Activated T-cell treated with anti-CD3 and anti-CD28 coated beads, Interleukin-2, amount 50 U/mL, for 24 hours (primary cell): Measurements from ENCODE around the gene ZNF814.
A peak's percentile ranks its signal among the peaks of the same experiment; 100 is the strongest.
"Not testable (repeated sequence)": the region's sequence is repeated elsewhere in the genome, so short reads cannot be mapped to it uniquely, and the experiment has no call there.

Experiments
- DNase-seq: peaks from one replicate; pipeline ENCODE4 v3.0.0-alpha.2; 2020
- H3K27ac Mint-ChIP-seq: 2 replicates; pipeline ENCODE4 v1.8.0; 2020; ENCODE audit warnings: mild to moderate bottlenecking, mixed read lengths
- H3K27me3 Mint-ChIP-seq: 2 replicates; pipeline ENCODE4 v1.8.0; 2020; ENCODE audit warnings: mixed read lengths
- H3K36me3 Mint-ChIP-seq: 2 replicates; pipeline ENCODE4 v1.8.0; 2020; ENCODE audit warnings: low read depth, mixed read lengths
- H3K4me1 Mint-ChIP-seq: 2 replicates; pipeline ENCODE4 v1.8.0; 2020; ENCODE audit warnings: low read depth, mixed read lengths
- H3K4me3 Mint-ChIP-seq: 2 replicates; pipeline ENCODE4 v1.8.0; 2020; ENCODE audit warnings: mild to moderate bottlenecking, moderate library complexity, mixed read lengths
- H3K9me3 Mint-ChIP-seq: 2 replicates; pipeline ENCODE4 v1.8.0; 2020; ENCODE audit warnings: mixed read lengths

Gene ZNF814

DNA sequence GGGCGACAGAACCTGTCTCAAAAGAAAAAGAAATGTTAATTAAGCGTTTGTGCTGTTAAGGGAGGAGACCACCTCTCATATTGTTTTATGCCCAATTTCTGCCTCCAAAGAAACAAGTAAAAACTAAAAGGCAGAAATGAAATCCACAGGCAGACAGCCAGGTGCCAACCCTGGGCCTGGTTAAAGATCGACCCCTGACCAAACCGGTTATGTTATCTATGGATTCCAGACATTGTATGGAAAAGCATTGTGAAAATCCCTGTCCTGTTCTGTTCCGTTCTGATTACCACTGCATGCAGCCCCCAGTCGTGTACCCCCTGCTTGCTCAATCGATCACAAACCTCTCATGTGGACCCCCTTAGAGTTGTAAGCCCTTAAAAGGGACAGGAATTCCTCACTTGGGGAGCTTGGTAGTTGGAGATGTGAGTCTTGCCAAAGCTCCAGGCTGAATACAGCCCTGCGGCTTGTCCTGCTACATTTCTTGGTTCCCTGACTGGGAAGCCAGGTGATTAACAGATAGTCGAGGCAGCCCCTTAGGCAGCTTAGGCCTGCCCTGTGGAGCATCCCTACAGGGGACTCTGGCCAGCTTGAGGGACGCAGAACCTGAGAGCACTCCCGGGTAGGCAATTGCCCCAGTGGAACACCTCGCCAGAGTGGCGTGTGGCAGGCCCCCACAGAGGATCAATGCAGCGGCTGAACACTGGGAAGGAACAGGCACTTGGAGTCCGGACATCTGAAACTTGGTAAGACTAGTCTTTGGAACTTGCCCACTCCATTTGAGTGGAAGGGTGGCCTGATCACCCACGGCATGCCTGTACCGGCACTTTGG is 73.4 kb downstream of the ZNF814 start:
- no peaks in the 10 kb centered on the region for H3K27me3 Mint-ChIP-seq
- DNase-seq = no peak
- peak overlapping the region; percentile 93 for H3K4me3 Mint-ChIP-seq
- H3K27ac Mint-ChIP-seq = peak overlapping the region; percentile 92
- H3K36me3 Mint-ChIP-seq = peaks cover 47% of the 10 kb centered on the region
- H3K9me3 Mint-ChIP-seq = no peaks in the 10 kb centered on the region
- peaks cover 45% of the 10 kb centered on the region for H3K4me1 Mint-ChIP-seq

DNA sequence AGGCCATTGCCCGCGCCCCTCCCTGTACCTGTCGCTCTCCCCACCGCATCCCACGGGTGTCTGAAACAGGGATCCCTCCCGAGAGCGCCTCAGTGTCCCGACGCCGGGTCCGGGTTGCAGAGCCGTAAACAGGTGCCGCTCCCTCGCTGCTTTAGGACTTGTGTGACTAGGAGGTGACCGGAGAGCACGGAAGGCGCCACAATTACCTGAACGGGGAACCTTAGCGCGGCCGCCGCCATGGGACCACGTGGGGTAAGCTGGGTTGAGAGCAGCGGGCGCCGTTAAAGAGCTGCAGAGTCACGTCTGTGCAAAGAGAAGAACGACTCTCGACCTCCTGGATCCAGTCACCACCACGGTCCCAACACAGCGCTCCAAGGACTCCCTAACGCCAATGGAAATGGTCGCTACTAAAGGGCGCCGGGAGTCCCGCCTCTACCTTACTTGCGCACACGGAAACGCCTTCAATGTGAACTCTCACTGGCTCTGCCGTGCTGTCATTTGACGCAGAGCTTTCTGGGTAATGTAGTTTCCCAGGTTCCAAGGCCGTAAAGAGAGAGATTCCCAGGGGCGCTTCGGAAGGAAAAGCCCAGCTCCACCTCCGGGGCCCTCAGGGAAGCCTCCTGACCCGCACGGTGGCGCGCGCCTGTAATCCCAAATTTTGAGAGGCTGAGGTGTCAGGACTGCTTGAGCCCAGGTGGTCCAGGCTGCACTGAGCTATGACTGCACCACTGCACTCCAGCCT is 74.2 kb downstream of the ZNF814 start, which contains the start of gene ZNF552:
Gene ZNF552, minus strand, starts transcription at position 409 of the 742 bp plus-strand sequence. Its CDS starts 170 bp downstream, at position 239.
- no peaks in the 10 kb centered on the region for H3K9me3 Mint-ChIP-seq
- no peaks in the 10 kb centered on the region for H3K27me3 Mint-ChIP-seq
- H3K36me3 Mint-ChIP-seq = peaks cover 47% of the 10 kb centered on the region
- peak within 1 kb of the TSS; percentile 93 for H3K4me3 Mint-ChIP-seq
- peak; percentile 79 for DNase-seq
- H3K27ac Mint-ChIP-seq = peak within 1 kb of the TSS; percentile 92
- H3K4me1 Mint-ChIP-seq = peaks cover 46% of the 10 kb centered on the region

GRCh38 chr19:57813919-57814504 is 74.8 kb downstream of the ZNF814 start:
- peak overlapping the region; percentile 92 for H3K27ac Mint-ChIP-seq
- no peak for DNase-seq
- H3K9me3 Mint-ChIP-seq = no peaks in the 10 kb centered on the region

DNA sequence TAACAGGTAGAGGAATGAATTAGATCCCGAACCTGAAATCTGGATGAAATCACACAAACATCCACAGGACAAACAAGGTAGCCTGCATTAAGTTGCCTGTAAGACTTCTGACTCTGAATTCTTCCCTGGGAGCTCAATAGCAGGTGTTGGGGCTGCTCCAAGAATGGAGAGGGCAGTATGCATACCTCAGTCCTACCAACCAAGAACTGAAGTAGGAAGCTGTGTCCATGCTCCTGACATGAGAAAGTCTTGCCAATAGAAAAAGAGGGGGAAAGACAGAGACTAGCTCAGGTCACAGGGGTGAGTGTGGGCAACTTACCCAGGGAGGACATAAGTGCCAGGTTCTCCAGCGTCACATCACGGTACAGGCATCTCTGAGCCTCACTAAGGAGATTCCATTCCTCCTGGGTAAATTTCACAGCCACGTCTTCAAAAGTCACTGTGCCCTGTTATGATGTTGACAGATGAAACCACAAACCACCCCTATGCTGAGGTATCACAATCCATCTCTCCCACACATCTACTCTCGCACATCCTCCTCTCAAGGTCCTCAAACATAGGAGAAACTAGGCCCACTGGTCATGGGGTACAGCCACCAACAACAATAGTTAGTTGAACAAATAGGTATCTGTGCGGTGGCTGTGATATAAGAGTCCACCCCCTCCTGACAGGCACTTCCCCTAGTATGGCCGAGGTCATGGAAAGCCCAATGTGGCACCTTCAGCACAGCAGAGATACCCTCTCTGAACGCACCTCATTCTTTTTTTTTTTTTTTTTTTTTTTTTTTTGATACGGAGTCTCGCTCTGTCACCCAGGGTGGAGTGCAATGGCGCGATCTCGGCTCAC is 75.6 kb downstream of the ZNF814 start:
- H3K4me3 Mint-ChIP-seq = peak overlapping the region; percentile 93
- H3K27ac Mint-ChIP-seq = peak overlapping the region; percentile 81
- H3K4me1 Mint-ChIP-seq = peaks cover 44% of the 10 kb centered on the region
- H3K9me3 Mint-ChIP-seq, H3K27me3 Mint-ChIP-seq: not testable (repeated sequence)
- H3K36me3 Mint-ChIP-seq = peaks cover 58% of the 10 kb centered on the region
- DNase-seq = peak; percentile 41

More at GRCh38 chr19:57813919-57814504, 74.8 kb downstream of the ZNF814 start:
- Mint-ChIP-seq H3K4me1 (peaks cover 50% of the 10 kb centered on the region), H3K4me3 (peak overlapping the region; percentile 93), H3K36me3 (peaks cover 50% of the 10 kb centered on the region), H3K27me3 (no peaks in the 10 kb centered on the region)

DNA sequence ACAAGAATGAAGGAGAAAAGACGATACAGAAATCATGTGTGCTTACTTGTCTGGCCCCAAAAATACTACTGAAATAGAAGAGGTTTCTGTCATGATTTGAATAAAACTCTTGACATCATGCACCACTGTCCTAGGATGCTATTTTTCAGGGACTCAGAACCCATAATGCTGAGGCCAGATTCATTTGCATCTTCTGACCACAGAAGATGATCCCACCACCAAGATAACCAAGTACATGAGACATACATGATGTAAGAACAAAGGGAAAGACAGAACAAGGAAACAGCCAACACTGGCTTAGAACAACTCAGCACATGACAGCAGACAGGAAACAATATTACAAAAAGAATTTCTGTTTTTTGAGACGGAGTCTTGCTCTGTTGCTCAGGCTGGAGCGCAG is 76.6 kb downstream of the ZNF814 start:
- Mint-ChIP-seq H3K9me3 (no peaks in the 10 kb centered on the region), H3K27me3 (no peaks in the 10 kb centered on the region), H3K36me3 (peaks cover 67% of the 10 kb centered on the region), H3K27ac (peak overlapping the region; percentile 42), H3K4me3 (peak overlapping the region; percentile 0), H3K4me1 (peaks cover 44% of the 10 kb centered on the region)
- DNase-seq = no peak

DNA sequence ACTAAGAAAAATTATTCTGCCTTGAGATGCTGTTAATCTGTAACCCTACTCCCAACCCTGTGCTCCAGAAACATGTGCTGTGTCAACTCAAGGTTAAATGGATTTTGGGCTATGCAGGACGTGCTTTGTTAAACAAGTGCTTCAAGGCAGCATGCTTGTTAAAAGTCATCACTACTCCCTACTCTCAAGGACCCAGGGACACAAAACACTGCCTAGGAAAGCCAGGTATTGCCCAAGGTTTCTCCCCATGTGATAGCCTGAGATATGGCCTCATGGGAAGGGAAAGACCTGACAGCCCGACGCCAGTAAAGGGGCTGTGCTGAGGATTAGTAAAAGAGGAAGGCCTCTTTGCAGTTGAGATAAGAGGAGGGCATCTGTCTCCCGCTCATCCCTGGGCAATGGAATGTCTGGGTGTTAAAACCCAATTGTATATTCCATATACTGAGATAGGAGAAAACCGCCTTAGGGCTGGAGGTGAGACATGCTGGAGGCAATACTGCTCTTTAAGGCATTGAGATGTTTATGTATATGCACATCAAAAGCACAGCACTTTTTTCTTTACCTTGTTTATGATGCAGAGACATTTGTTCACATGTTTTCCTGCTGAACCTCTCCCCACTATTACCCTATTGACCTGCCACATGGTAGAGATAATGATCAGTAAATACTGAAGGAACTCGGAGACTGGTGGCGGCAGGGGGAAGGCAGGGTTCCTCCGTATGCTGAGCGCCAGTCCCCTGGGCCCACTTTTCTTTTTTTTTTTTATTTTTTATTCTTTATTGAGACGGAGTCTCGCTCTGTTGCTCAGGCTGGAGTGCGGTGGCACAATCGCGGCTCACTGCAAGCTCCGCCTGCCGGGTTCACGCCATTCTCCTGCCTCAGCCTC is 78.2 kb downstream of the ZNF814 start:
- not testable (repeated sequence) for DNase-seq, H3K9me3 Mint-ChIP-seq, H3K27me3 Mint-ChIP-seq, H3K4me3 Mint-ChIP-seq
- Mint-ChIP-seq H3K36me3 (peaks cover 80% of the 10 kb centered on the region), H3K4me1 (peaks cover 43% of the 10 kb centered on the region), H3K27ac (peak overlapping the region; percentile 22)

GRCh38 chr19:57807541-57807940 is 81.3 kb downstream of the ZNF814 start:
- H3K4me1 Mint-ChIP-seq = peaks cover 36% of the 10 kb centered on the region
- no peak for DNase-seq
- no peak overlapping the region for H3K4me3 Mint-ChIP-seq
- no peak overlapping the region for H3K27ac Mint-ChIP-seq
- H3K27me3 Mint-ChIP-seq = no peaks in the 10 kb centered on the region
- H3K36me3 Mint-ChIP-seq = peaks cover 87% of the 10 kb centered on the region
- no peaks in the 10 kb centered on the region for H3K9me3 Mint-ChIP-seq

GRCh38 chr19:57803594-57804325 is 85.1 kb downstream of the ZNF814 start:
- Mint-ChIP-seq H3K27ac (peak overlapping the region; percentile 37), H3K36me3 (peaks cover 89% of the 10 kb centered on the region), H3K9me3 (peaks cover 2% of the 10 kb centered on the region), H3K27me3 (no peaks in the 10 kb centered on the region), H3K4me3 (peak overlapping the region; percentile 53), H3K4me1 (peaks cover 19% of the 10 kb centered on the region)
- no peak for DNase-seq

GRCh38 chr19:57803265-57803593 is 85.6 kb downstream of the ZNF814 start:
- H3K27me3 Mint-ChIP-seq = no peaks in the 10 kb centered on the region
- peaks cover 19% of the 10 kb centered on the region for H3K4me1 Mint-ChIP-seq
- DNase-seq = no peak
- H3K4me3 Mint-ChIP-seq = peak overlapping the region; percentile 53
- H3K9me3 Mint-ChIP-seq = peaks cover 2% of the 10 kb centered on the region
- H3K27ac Mint-ChIP-seq = no peak overlapping the region
- peaks cover 89% of the 10 kb centered on the region for H3K36me3 Mint-ChIP-seq

DNA sequence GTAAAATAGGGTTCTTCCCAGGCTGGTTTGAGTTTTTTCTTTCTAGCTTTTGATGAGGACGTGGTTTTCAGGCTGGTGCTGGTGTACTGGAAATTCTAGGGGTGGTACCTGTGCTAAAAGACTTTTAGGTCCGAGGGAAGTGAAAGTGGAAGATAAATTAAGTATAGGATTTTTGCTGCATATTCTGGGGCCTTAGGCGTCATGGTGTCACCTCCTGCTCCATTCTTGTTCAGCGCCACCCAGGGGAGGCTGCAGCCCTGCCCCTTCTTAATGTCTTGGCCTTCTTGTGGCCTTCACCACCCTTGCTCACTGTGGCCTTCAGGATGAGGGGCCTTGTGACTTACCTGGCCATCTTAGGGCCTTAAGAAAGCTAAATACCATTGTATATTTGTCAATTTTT is 86.6 kb downstream of the ZNF814 start:
- peaks cover 2% of the 10 kb centered on the region for H3K9me3 Mint-ChIP-seq
- H3K27ac Mint-ChIP-seq = peak overlapping the region; percentile 59
- H3K27me3 Mint-ChIP-seq = no peaks in the 10 kb centered on the region
- no peak for DNase-seq
- peaks cover 83% of the 10 kb centered on the region for H3K36me3 Mint-ChIP-seq
- H3K4me3 Mint-ChIP-seq = no peak overlapping the region
- H3K4me1 Mint-ChIP-seq = peaks cover 19% of the 10 kb centered on the region

GRCh38 chr19:57800696-57801095 is 88.1 kb downstream of the ZNF814 start:
- H3K27ac Mint-ChIP-seq = no peak overlapping the region
- H3K9me3 Mint-ChIP-seq = peaks cover 5% of the 10 kb centered on the region
- H3K36me3 Mint-ChIP-seq = peaks cover 86% of the 10 kb centered on the region
- no peak overlapping the region for H3K4me3 Mint-ChIP-seq
- DNase-seq = no peak
- peaks cover 19% of the 10 kb centered on the region for H3K4me1 Mint-ChIP-seq
- H3K27me3 Mint-ChIP-seq = no peaks in the 10 kb centered on the region
